WTC11 (cell line): ENCODE measurements around the gene DYNC1I2. TPM values are rescaled to one million over a fixed set of nuclear protein-coding genes. Genes with fewer than 3 reads are reported as not detected.

Source experiments
- ATAC-seq: fragments of 200-7000 bp; cut with Tn5 transposase; 2 replicates; pipeline ENCODE4 v1.10.0; 2021; ENCODE audit warnings: mild to moderate bottlenecking, moderate library complexity
- CTCF ChIA-PET: fragments of 300-600 bp; sonication (Branson Sonifier 250); formaldehyde crosslinking; loops from one replicate; lab custom pipeline; 2021; ENCODE audit warnings: antibody characterized with exemption; lab: Charles Lee
- POLR2A ChIA-PET: fragments of 350-600 bp; sonication (Branson Sonifier 250); formaldehyde crosslinking; loops from one replicate; lab custom pipeline; 2021; ENCODE audit warnings: antibody characterized with exemption; lab: Charles Lee
- DNase-seq: peaks from one replicate; pipeline ENCODE4 v3.0.0; 2021; ENCODE audit warnings: low spot score
- H3K27ac Mint-ChIP-seq: 2 replicates; pipeline ENCODE4 v1.8.0; 2021; ENCODE audit warnings: mixed read lengths
- H3K27me3 Mint-ChIP-seq: 2 replicates; pipeline ENCODE4 v1.8.0; 2021; ENCODE audit warnings: low read depth, mild to moderate bottlenecking, moderate library complexity, mixed read lengths
- H3K36me3 Mint-ChIP-seq: 2 replicates; pipeline ENCODE4 v1.8.0; 2021; ENCODE audit warnings: mixed read lengths
- H3K4me1 Mint-ChIP-seq: 2 replicates; pipeline ENCODE4 v1.8.0; 2022; ENCODE audit warnings: mixed read lengths
- H3K4me3 Mint-ChIP-seq: 2 replicates; pipeline ENCODE4 v1.8.0; 2021; ENCODE audit warnings: mild to moderate bottlenecking, moderate library complexity, mixed read lengths
- H3K9me3 Mint-ChIP-seq: 2 replicates; pipeline ENCODE4 v1.8.0; 2021; ENCODE audit warnings: mixed read lengths
- FOXJ3 ChIP-seq: sonication (generic); formaldehyde crosslinking; IDR thresholded peaks from 2 replicates; pipeline ENCODE4 v1.9.0; 2021; ENCODE audit warnings: missing genetic modification reagents, mild to moderate bottlenecking, borderline replicate concordance
- FOXP1 ChIP-seq: sonication (generic); formaldehyde crosslinking; IDR thresholded peaks from 2 replicates; pipeline ENCODE4 v1.8.0; 2022; ENCODE audit warnings: missing genetic modification reagents, mild to moderate bottlenecking, moderate library complexity, borderline replicate concordance
- GABPB1 ChIP-seq: sonication (generic); formaldehyde crosslinking; IDR thresholded peaks from 2 replicates; pipeline ENCODE4 v1.8.1; 2023; ENCODE audit warnings: mild to moderate bottlenecking, missing genetic modification reagents
- JAZF1 ChIP-seq: fragments of 250-450 bp; sonication (Bioruptor Pico); IDR thresholded peaks from 2 replicates; pipeline ENCODE4 v1.9.0; 2021; ENCODE audit warnings: moderate library complexity, mild to moderate bottlenecking, inconsistent platforms
- TP53 ChIP-seq: sonication (generic); formaldehyde crosslinking; IDR thresholded peaks from 2 replicates; pipeline ENCODE4 v1.8.1; 2023; ENCODE audit warnings: mild to moderate bottlenecking, missing genetic modification reagents
- ZBTB21 ChIP-seq: sonication (generic); formaldehyde crosslinking; IDR thresholded peaks from 2 replicates; pipeline ENCODE4 v1.8.1; 2023; ENCODE audit warnings: mild to moderate bottlenecking, missing genetic modification reagents, borderline replicate concordance
- ZNF317 ChIP-seq: sonication (generic); formaldehyde crosslinking; IDR thresholded peaks from 2 replicates; pipeline ENCODE4 v1.8.1; 2023; ENCODE audit warnings: low read depth, mild to moderate bottlenecking, moderate library complexity, missing genetic modification reagents, borderline replicate concordance
- ZNF396 ChIP-seq: fragments of 250-450 bp; sonication (Bioruptor Pico); IDR thresholded peaks from 2 replicates; pipeline ENCODE4 v1.8.0; 2021; ENCODE audit warnings: mild to moderate bottlenecking, moderate library complexity, borderline replicate concordance
- total RNA-seq: library from RNA; stranded (reverse); gene quantifications from 3 replicates; pipeline ENCODE4 v1.2.3, GENCODE V29; 2021
- TF ChIP-seq, protein P1 (sequence below): sonication (generic); formaldehyde crosslinking; IDR thresholded peaks from 2 replicates; pipeline ENCODE4 v1.8.1; 2023; ENCODE audit warnings: mild to moderate bottlenecking, missing genetic modification reagents
- TF ChIP-seq, protein P2 (sequence below): fragments of 250-450 bp; sonication (Bioruptor Pico); IDR thresholded peaks from 2 replicates; pipeline ENCODE4 v1.8.0; 2021; ENCODE audit warnings: mild to moderate bottlenecking
- TF ChIP-seq, protein P3 (sequence below): sonication (generic); formaldehyde crosslinking; IDR thresholded peaks from 2 replicates; pipeline ENCODE4 v1.8.0; 2023; ENCODE audit warnings: mild to moderate bottlenecking, missing genetic modification reagents
- TF ChIP-seq, protein P4 (sequence below): fragments of 250-450 bp; sonication (Bioruptor Pico); IDR thresholded peaks from 2 replicates; pipeline ENCODE4 v1.9.0; 2021; ENCODE audit warnings: mild to moderate bottlenecking
- TF ChIP-seq, protein P5 (sequence below): fragments of 250-450 bp; sonication (Bioruptor Pico); IDR thresholded peaks from 2 replicates; pipeline ENCODE4 v1.9.0; 2021; ENCODE audit warnings: mild to moderate bottlenecking
- TF ChIP-seq, protein P6 (sequence below): fragments of 250-450 bp; sonication (Bioruptor Pico); IDR thresholded peaks from 2 replicates; pipeline ENCODE4 v1.9.0; 2021; ENCODE audit warnings: mild to moderate bottlenecking, borderline replicate concordance

The DYNC1I2 gene
- total RNA-seq, 1 experiment from 2014 or later: 73.7 TPM

DNA sequence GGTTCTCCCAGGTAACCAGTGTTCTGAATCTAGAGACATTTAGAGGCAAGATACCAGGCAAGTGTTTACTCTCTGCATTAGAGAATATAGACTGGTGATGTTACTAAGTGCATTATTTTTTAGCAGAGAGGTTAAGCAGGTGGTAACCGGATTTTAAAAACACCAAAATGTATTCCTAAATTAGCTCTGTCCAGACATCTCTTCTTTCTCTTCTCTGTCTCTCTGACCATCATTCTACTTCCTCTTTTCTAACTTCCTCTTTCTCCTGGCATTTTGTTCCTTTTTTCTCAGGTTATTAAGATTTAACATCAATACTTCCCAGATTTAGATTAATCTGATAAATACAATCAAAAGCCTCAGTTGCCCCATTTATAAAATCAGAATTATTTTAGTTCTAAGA lies 31.7 kb upstream of the DYNC1I2 start (continued):
- TF ChIP-seq ZNF317 (no peak), FOXP1 (no peak), JAZF1 (CRISPR knock-in tag) (no peak)
- TF ChIP-seq, protein P1, sequence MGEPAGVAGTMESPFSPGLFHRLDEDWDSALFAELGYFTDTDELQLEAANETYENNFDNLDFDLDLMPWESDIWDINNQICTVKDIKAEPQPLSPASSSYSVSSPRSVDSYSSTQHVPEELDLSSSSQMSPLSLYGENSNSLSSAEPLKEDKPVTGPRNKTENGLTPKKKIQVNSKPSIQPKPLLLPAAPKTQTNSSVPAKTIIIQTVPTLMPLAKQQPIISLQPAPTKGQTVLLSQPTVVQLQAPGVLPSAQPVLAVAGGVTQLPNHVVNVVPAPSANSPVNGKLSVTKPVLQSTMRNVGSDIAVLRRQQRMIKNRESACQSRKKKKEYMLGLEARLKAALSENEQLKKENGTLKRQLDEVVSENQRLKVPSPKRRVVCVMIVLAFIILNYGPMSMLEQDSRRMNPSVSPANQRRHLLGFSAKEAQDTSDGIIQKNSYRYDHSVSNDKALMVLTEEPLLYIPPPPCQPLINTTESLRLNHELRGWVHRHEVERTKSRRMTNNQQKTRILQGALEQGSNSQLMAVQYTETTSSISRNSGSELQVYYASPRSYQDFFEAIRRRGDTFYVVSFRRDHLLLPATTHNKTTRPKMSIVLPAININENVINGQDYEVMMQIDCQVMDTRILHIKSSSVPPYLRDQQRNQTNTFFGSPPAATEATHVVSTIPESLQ (CRISPR knock-in tag): no peak
- TF ChIP-seq, protein P2, sequence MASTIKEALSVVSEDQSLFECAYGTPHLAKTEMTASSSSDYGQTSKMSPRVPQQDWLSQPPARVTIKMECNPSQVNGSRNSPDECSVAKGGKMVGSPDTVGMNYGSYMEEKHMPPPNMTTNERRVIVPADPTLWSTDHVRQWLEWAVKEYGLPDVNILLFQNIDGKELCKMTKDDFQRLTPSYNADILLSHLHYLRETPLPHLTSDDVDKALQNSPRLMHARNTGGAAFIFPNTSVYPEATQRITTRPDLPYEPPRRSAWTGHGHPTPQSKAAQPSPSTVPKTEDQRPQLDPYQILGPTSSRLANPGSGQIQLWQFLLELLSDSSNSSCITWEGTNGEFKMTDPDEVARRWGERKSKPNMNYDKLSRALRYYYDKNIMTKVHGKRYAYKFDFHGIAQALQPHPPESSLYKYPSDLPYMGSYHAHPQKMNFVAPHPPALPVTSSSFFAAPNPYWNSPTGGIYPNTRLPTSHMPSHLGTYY (CRISPR knock-in tag): no peak
- TF ChIP-seq, protein P3, sequence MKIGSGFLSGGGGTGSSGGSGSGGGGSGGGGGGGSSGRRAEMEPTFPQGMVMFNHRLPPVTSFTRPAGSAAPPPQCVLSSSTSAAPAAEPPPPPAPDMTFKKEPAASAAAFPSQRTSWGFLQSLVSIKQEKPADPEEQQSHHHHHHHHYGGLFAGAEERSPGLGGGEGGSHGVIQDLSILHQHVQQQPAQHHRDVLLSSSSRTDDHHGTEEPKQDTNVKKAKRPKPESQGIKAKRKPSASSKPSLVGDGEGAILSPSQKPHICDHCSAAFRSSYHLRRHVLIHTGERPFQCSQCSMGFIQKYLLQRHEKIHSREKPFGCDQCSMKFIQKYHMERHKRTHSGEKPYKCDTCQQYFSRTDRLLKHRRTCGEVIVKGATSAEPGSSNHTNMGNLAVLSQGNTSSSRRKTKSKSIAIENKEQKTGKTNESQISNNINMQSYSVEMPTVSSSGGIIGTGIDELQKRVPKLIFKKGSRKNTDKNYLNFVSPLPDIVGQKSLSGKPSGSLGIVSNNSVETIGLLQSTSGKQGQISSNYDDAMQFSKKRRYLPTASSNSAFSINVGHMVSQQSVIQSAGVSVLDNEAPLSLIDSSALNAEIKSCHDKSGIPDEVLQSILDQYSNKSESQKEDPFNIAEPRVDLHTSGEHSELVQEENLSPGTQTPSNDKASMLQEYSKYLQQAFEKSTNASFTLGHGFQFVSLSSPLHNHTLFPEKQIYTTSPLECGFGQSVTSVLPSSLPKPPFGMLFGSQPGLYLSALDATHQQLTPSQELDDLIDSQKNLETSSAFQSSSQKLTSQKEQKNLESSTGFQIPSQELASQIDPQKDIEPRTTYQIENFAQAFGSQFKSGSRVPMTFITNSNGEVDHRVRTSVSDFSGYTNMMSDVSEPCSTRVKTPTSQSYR (CRISPR knock-in tag): no peak
- TF ChIP-seq, all 79 proteins: peak for 0

DNA sequence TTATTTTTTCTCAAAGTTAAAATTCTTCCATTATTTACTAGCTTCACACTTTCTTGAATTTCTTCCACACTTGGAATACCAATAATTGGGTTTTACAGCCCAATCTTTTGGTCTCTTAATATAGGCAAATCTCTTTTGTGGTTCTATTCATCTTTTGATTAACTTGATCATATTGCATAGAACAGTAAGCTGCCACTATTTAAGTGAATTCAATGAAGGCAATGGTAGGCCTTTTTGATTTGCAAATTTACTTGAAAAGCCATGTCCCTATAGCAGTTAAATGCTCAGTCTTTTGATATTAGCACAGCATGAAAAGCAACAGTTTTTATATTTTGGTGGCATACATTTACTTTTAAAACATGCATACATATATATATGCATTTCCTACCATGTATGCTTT lies 20.2 kb upstream of the DYNC1I2 start:
- no peak overlapping the region for H3K4me3 Mint-ChIP-seq
- peaks cover 20% of the 10 kb centered on the region for H3K4me1 Mint-ChIP-seq
- ChIA-PET CTCF (no interaction called here), POLR2A (no interaction called here)
- H3K9me3 Mint-ChIP-seq: no peaks in the 10 kb centered on the region
- no peak for DNase-seq
- no peaks in the 10 kb centered on the region for H3K36me3 Mint-ChIP-seq
- H3K27me3 Mint-ChIP-seq: no peaks in the 10 kb centered on the region; the same call in 1 of the 2 replicates
- TF ChIP-seq FOXJ3 (no peak), ZNF396 (CRISPR knock-in tag) (no peak), GABPB1 (CRISPR knock-in tag) (no peak), ZBTB21 (no peak)
- TF ChIP-seq, protein P4, sequence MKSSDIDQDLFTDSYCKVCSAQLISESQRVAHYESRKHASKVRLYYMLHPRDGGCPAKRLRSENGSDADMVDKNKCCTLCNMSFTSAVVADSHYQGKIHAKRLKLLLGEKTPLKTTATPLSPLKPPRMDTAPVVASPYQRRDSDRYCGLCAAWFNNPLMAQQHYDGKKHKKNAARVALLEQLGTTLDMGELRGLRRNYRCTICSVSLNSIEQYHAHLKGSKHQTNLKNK (CRISPR knock-in tag): no peak
- TF ChIP-seq, protein P5, sequence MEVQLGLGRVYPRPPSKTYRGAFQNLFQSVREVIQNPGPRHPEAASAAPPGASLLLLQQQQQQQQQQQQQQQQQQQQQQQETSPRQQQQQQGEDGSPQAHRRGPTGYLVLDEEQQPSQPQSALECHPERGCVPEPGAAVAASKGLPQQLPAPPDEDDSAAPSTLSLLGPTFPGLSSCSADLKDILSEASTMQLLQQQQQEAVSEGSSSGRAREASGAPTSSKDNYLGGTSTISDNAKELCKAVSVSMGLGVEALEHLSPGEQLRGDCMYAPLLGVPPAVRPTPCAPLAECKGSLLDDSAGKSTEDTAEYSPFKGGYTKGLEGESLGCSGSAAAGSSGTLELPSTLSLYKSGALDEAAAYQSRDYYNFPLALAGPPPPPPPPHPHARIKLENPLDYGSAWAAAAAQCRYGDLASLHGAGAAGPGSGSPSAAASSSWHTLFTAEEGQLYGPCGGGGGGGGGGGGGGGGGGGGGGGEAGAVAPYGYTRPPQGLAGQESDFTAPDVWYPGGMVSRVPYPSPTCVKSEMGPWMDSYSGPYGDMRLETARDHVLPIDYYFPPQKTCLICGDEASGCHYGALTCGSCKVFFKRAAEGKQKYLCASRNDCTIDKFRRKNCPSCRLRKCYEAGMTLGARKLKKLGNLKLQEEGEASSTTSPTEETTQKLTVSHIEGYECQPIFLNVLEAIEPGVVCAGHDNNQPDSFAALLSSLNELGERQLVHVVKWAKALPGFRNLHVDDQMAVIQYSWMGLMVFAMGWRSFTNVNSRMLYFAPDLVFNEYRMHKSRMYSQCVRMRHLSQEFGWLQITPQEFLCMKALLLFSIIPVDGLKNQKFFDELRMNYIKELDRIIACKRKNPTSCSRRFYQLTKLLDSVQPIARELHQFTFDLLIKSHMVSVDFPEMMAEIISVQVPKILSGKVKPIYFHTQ: no peak
- TF ChIP-seq, all 79 proteins: peak for 0
- no peak overlapping the region for H3K27ac Mint-ChIP-seq
- no peak for ATAC-seq

DNA sequence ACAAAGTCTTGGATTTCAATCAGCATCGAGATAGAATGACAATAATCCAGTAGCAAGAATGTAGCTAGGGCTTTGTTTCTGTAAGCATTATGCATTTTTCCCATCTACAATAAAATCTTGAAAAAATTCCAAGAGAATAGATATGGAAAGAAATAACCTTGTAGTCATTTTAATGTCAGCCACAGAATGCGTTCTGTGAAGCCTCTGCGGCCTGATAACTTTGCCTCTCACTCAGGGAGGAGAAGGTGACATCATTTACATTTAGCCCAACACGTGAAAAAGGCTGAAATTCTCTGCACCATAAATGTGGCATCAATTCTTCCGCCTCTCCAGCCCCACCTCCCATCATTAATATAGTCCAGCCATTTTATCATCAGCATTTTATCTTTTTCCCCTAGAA lies 19.1 kb upstream of the DYNC1I2 start:
- Mint-ChIP-seq H3K36me3 (no peaks in the 10 kb centered on the region), H3K27ac (no peak overlapping the region), H3K27me3 (no peaks in the 10 kb centered on the region; the same call in 1 of the 2 replicates), H3K4me1 (peaks cover 20% of the 10 kb centered on the region), H3K9me3 (no peaks in the 10 kb centered on the region), H3K4me3 (no peak overlapping the region)
- ATAC-seq (no peak), DNase-seq (no peak)
- CTCF ChIA-PET: interaction anchor here (2.2 kb wide), 1 partner anchor 19 kb away, joined by 4 read pairs; the partner anchor contains the start of gene DYNC1I2
- POLR2A ChIA-PET: no interaction called here
- TF ChIP-seq, protein P3 (CRISPR knock-in tag): no peak
- no peak for TF ChIP-seq TP53 (CRISPR knock-in tag)
- TF ChIP-seq, protein P6, sequence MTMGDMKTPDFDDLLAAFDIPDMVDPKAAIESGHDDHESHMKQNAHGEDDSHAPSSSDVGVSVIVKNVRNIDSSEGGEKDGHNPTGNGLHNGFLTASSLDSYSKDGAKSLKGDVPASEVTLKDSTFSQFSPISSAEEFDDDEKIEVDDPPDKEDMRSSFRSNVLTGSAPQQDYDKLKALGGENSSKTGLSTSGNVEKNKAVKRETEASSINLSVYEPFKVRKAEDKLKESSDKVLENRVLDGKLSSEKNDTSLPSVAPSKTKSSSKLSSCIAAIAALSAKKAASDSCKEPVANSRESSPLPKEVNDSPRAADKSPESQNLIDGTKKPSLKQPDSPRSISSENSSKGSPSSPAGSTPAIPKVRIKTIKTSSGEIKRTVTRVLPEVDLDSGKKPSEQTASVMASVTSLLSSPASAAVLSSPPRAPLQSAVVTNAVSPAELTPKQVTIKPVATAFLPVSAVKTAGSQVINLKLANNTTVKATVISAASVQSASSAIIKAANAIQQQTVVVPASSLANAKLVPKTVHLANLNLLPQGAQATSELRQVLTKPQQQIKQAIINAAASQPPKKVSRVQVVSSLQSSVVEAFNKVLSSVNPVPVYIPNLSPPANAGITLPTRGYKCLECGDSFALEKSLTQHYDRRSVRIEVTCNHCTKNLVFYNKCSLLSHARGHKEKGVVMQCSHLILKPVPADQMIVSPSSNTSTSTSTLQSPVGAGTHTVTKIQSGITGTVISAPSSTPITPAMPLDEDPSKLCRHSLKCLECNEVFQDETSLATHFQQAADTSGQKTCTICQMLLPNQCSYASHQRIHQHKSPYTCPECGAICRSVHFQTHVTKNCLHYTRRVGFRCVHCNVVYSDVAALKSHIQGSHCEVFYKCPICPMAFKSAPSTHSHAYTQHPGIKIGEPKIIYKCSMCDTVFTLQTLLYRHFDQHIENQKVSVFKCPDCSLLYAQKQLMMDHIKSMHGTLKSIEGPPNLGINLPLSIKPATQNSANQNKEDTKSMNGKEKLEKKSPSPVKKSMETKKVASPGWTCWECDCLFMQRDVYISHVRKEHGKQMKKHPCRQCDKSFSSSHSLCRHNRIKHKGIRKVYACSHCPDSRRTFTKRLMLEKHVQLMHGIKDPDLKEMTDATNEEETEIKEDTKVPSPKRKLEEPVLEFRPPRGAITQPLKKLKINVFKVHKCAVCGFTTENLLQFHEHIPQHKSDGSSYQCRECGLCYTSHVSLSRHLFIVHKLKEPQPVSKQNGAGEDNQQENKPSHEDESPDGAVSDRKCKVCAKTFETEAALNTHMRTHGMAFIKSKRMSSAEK (CRISPR knock-in tag): no peak
